SH-SY5Y (cell line): ENCODE results near the gene DST.

ENCODE experiments used
- GATA2 ChIP-seq: IDR thresholded peaks from 2 replicates; pipeline ENCODE4 v1.6.1; 2011; ENCODE audit warnings: mild to moderate bottlenecking, low read depth, low read length
- GATA3 ChIP-seq: IDR thresholded peaks from 2 replicates; pipeline ENCODE4 v1.6.1; 2011; ENCODE audit warnings: low read depth, mild to moderate bottlenecking, low read length, moderate library complexity

GRCh38 chr6:56509031-56509430 lies 133.7 kb downstream of the DST start:
- TF ChIP-seq GATA2 (no peak), GATA3 (no peak)
